ENCODE results near the gene LRBA.

Gene LRBA

GRCh38 chr4:150244600-150244999 is 770.5 kb downstream of the LRBA start:
- no peak overlapping the region for H2AFZ ChIP-seq (ENCODE audit: low read depth, low read length)
- no peaks in the 10 kb centered on the region for H3K9me3 ChIP-seq (ENCODE audit: low read length)
- H3K4me3 ChIP-seq (ENCODE audit: low read length) = no peak overlapping the region
- H3K4me1 ChIP-seq (ENCODE audit: insufficient read depth, low read length) = peaks cover 4% of the 10 kb centered on the region
- H3K36me3 ChIP-seq (ENCODE audit: insufficient read depth, low read length) = peaks cover 49% of the 10 kb centered on the region
- H3K27me3 ChIP-seq (ENCODE audit: insufficient read depth, low read length) = no peaks in the 10 kb centered on the region

- H3K4me1 ChIP-seq (ENCODE audit: insufficient read depth, low read length) = peaks cover under 1% of the 10 kb centered on the region
- H3K4me3 ChIP-seq (ENCODE audit: low read length) = no peak overlapping the region
- no peak overlapping the region for H2AFZ ChIP-seq (ENCODE audit: low read depth, low read length)
- H3K36me3 ChIP-seq (ENCODE audit: insufficient read depth, low read length) = peaks cover 47% of the 10 kb centered on the region
- no peaks in the 10 kb centered on the region for H3K27me3 ChIP-seq (ENCODE audit: insufficient read depth, low read length)
- H3K9me3 ChIP-seq (ENCODE audit: low read length) = no peaks in the 10 kb centered on the region
Measured at GRCh38 chr4:150243932-150244331, 771.2 kb downstream of the LRBA start.

- H3K9me3 ChIP-seq (ENCODE audit: low read length) = no peaks in the 10 kb centered on the region
- no peaks in the 10 kb centered on the region for H3K4me1 ChIP-seq (ENCODE audit: insufficient read depth, low read length)
- H3K36me3 ChIP-seq (ENCODE audit: insufficient read depth, low read length) = peaks cover 37% of the 10 kb centered on the region
- no peak overlapping the region for H3K4me3 ChIP-seq (ENCODE audit: low read length)
- no peak overlapping the region for H2AFZ ChIP-seq (ENCODE audit: low read depth, low read length)
- H3K27me3 ChIP-seq (ENCODE audit: insufficient read depth, low read length) = no peaks in the 10 kb centered on the region
Measured at GRCh38 chr4:150242820-150243458, 772.1 kb downstream of the LRBA start.

- H3K4me3 ChIP-seq (ENCODE audit: low read length) = no peak overlapping the region
- H3K36me3 ChIP-seq (ENCODE audit: insufficient read depth, low read length) = peaks cover 30% of the 10 kb centered on the region
- peaks cover 16% of the 10 kb centered on the region for H3K4me1 ChIP-seq (ENCODE audit: insufficient read depth, low read length)
- no peak overlapping the region for H2AFZ ChIP-seq (ENCODE audit: low read depth, low read length)
- no peaks in the 10 kb centered on the region for H3K27me3 ChIP-seq (ENCODE audit: insufficient read depth, low read length)
- H3K9me3 ChIP-seq (ENCODE audit: low read length) = no peaks in the 10 kb centered on the region
Measured at GRCh38 chr4:150240011-150240410, 775.1 kb downstream of the LRBA start.

GRCh38 chr4:150238591-150238990 is 776.5 kb downstream of the LRBA start:
- H3K4me3 ChIP-seq (ENCODE audit: low read length) = no peak overlapping the region
- H3K4me1 ChIP-seq (ENCODE audit: insufficient read depth, low read length) = peaks cover 16% of the 10 kb centered on the region
- no peak overlapping the region for H2AFZ ChIP-seq (ENCODE audit: low read depth, low read length)
- no peaks in the 10 kb centered on the region for H3K27me3 ChIP-seq (ENCODE audit: insufficient read depth, low read length)
- H3K36me3 ChIP-seq (ENCODE audit: insufficient read depth, low read length) = peaks cover 31% of the 10 kb centered on the region
- H3K9me3 ChIP-seq (ENCODE audit: low read length) = no peaks in the 10 kb centered on the region

- Histone ChIP-seq H3K4me1 (ENCODE audit: insufficient read depth, low read length) (peaks cover 16% of the 10 kb centered on the region), H2AFZ (ENCODE audit: low read depth, low read length) (no peak overlapping the region), H3K36me3 (ENCODE audit: insufficient read depth, low read length) (peaks cover 43% of the 10 kb centered on the region), H3K4me3 (ENCODE audit: low read length) (no peak overlapping the region), H3K9me3 (ENCODE audit: low read length) (no peaks in the 10 kb centered on the region), H3K27me3 (ENCODE audit: insufficient read depth, low read length) (no peaks in the 10 kb centered on the region)
Measured at GRCh38 chr4:150237110-150237872, 777.8 kb downstream of the LRBA start.

GRCh38 chr4:150236626-150237025 is 778.5 kb downstream of the LRBA start:
- Histone ChIP-seq H3K36me3 (ENCODE audit: insufficient read depth, low read length) (peaks cover 49% of the 10 kb centered on the region), H2AFZ (ENCODE audit: low read depth, low read length) (no peak overlapping the region), H3K27me3 (ENCODE audit: insufficient read depth, low read length) (no peaks in the 10 kb centered on the region), H3K9me3 (ENCODE audit: low read length) (no peaks in the 10 kb centered on the region), H3K4me1 (ENCODE audit: insufficient read depth, low read length) (peaks cover 16% of the 10 kb centered on the region), H3K4me3 (ENCODE audit: low read length) (no peak overlapping the region)

GRCh38 chr4:150235808-150236271 is 779.2 kb downstream of the LRBA start:
- Histone ChIP-seq H3K4me3 (ENCODE audit: low read length) (no peak overlapping the region), H2AFZ (ENCODE audit: low read depth, low read length) (no peak overlapping the region), H3K9me3 (ENCODE audit: low read length) (no peaks in the 10 kb centered on the region), H3K27me3 (ENCODE audit: insufficient read depth, low read length) (no peaks in the 10 kb centered on the region), H3K4me1 (ENCODE audit: insufficient read depth, low read length) (peaks cover 16% of the 10 kb centered on the region), H3K36me3 (ENCODE audit: insufficient read depth, low read length) (peaks cover 44% of the 10 kb centered on the region)

GRCh38 chr4:150235317-150235716 is 779.8 kb downstream of the LRBA start:
- no peaks in the 10 kb centered on the region for H3K27me3 ChIP-seq (ENCODE audit: insufficient read depth, low read length)
- H3K4me3 ChIP-seq (ENCODE audit: low read length) = no peak overlapping the region
- H3K4me1 ChIP-seq (ENCODE audit: insufficient read depth, low read length) = peaks cover 16% of the 10 kb centered on the region
- H3K9me3 ChIP-seq (ENCODE audit: low read length) = no peaks in the 10 kb centered on the region
- peaks cover 40% of the 10 kb centered on the region for H3K36me3 ChIP-seq (ENCODE audit: insufficient read depth, low read length)
- no peak overlapping the region for H2AFZ ChIP-seq (ENCODE audit: low read depth, low read length)

- H3K9me3 ChIP-seq (ENCODE audit: low read length) = no peaks in the 10 kb centered on the region
Measured at GRCh38 chr4:150234246-150234645, 780.8 kb downstream of the LRBA start.

GRCh38 chr4:150232029-150232428 is 783.1 kb downstream of the LRBA start:
- Histone ChIP-seq H3K9me3 (ENCODE audit: low read length) (no peaks in the 10 kb centered on the region), H3K4me3 (ENCODE audit: low read length) (no peak overlapping the region), H3K36me3 (ENCODE audit: insufficient read depth, low read length) (peaks cover 31% of the 10 kb centered on the region), H3K4me1 (ENCODE audit: insufficient read depth, low read length) (peaks cover 27% of the 10 kb centered on the region), H2AFZ (ENCODE audit: low read depth, low read length) (no peak overlapping the region), H3K27me3 (ENCODE audit: insufficient read depth, low read length) (no peaks in the 10 kb centered on the region)

More at GRCh38 chr4:150234246-150234645, 780.8 kb downstream of the LRBA start:
- Histone ChIP-seq H3K36me3 (ENCODE audit: insufficient read depth, low read length) (peaks cover 33% of the 10 kb centered on the region), H3K27me3 (ENCODE audit: insufficient read depth, low read length) (no peaks in the 10 kb centered on the region), H2AFZ (ENCODE audit: low read depth, low read length) (no peak overlapping the region), H3K4me1 (ENCODE audit: insufficient read depth, low read length) (peaks cover 24% of the 10 kb centered on the region), H3K4me3 (ENCODE audit: low read length) (no peak overlapping the region)

GRCh38 chr4:150231107-150231770 is 783.8 kb downstream of the LRBA start:
- Histone ChIP-seq H3K4me3 (ENCODE audit: low read length) (no peak overlapping the region), H2AFZ (ENCODE audit: low read depth, low read length) (no peak overlapping the region), H3K4me1 (ENCODE audit: insufficient read depth, low read length) (peaks cover 22% of the 10 kb centered on the region), H3K9me3 (ENCODE audit: low read length) (no peaks in the 10 kb centered on the region), H3K27me3 (ENCODE audit: insufficient read depth, low read length) (no peaks in the 10 kb centered on the region), H3K36me3 (ENCODE audit: insufficient read depth, low read length) (peaks cover 32% of the 10 kb centered on the region)

GRCh38 chr4:150230561-150230960 is 784.5 kb downstream of the LRBA start:
- Histone ChIP-seq H3K27me3 (ENCODE audit: insufficient read depth, low read length) (no peaks in the 10 kb centered on the region), H3K4me3 (ENCODE audit: low read length) (no peak overlapping the region), H3K9me3 (ENCODE audit: low read length) (no peaks in the 10 kb centered on the region), H3K36me3 (ENCODE audit: insufficient read depth, low read length) (peaks cover 32% of the 10 kb centered on the region), H3K4me1 (ENCODE audit: insufficient read depth, low read length) (peaks cover 15% of the 10 kb centered on the region), H2AFZ (ENCODE audit: low read depth, low read length) (no peak overlapping the region)
